HepG2 (cell line): ENCODE results near the gene ZACN. TPM values are rescaled to one million over a fixed set of nuclear protein-coding genes. Genes with fewer than 3 reads are reported as not detected.
A peak's percentile ranks its signal among the peaks of the same experiment; 100 is the strongest.

Experiments
- FIP1L1 ChIP-seq: fragments of 200-400 bp; formaldehyde crosslinking; IDR thresholded peaks from 2 replicates; pipeline ENCODE4 v1.6.1; 2018; ENCODE audit warnings: low read depth, mild to moderate bottlenecking, low read length, moderate library complexity, borderline replicate concordance; ENCODE audit not compliant: insufficient read depth
- GLI4 ChIP-seq: sonication (generic); formaldehyde crosslinking; IDR thresholded peaks from 2 replicates; pipeline ENCODE4 v1.5.1; 2020; ENCODE audit warnings: missing genetic modification reagents, mild to moderate bottlenecking, moderate library complexity, borderline replicate concordance
- HCFC1 ChIP-seq: fragments of 150-350 bp; IDR thresholded peaks from 2 replicates; pipeline ENCODE4 v1.6.1; 2014; ENCODE audit warnings: low read depth, low read length
- HDAC2 ChIP-seq: sonication (generic); formaldehyde crosslinking; IDR thresholded peaks from 2 replicates; pipeline ENCODE4 v1.4.0; 2020; ENCODE audit warnings: missing genetic modification reagents
- HOXA9 ChIP-seq: sonication (generic); formaldehyde crosslinking; IDR thresholded peaks from 2 replicates; pipeline ENCODE4 v1.8.1; 2022; ENCODE audit warnings: missing genetic modification reagents, mild to moderate bottlenecking, moderate library complexity, borderline replicate concordance
- KMT2B ChIP-seq: IDR thresholded peaks from 2 replicates; pipeline ENCODE4 v1.6.1; 2016; ENCODE audit warnings: missing genetic modification reagents, missing compliant biosample characterization
- MEF2D ChIP-seq: sonication (generic); formaldehyde crosslinking; IDR thresholded peaks from 2 replicates; pipeline ENCODE4 v1.5.1; 2020; ENCODE audit warnings: mild to moderate bottlenecking, missing genetic modification reagents
- MIXL1 ChIP-seq: IDR thresholded peaks from 2 replicates; pipeline ENCODE4 v1.6.1; 2016
- MZF1 ChIP-seq: sonication (generic); formaldehyde crosslinking; IDR thresholded peaks from 2 replicates; pipeline ENCODE4 v1.8.1; 2023; ENCODE audit warnings: mild to moderate bottlenecking, missing genetic modification reagents, borderline replicate concordance
- RERE ChIP-seq: IDR thresholded peaks from 2 replicates; pipeline ENCODE4 v1.6.1; 2016; ENCODE audit warnings: low read depth, missing genetic modification reagents, missing compliant biosample characterization
- TBP ChIP-seq: sonication (generic); formaldehyde crosslinking; IDR thresholded peaks from 2 replicates; pipeline ENCODE4 v1.5.0; 2020; ENCODE audit warnings: missing genetic modification reagents
- ZBTB26 ChIP-seq: IDR thresholded peaks from 2 replicates; pipeline ENCODE4 v1.6.1; 2016; ENCODE audit warnings: missing compliant biosample characterization, missing genetic modification reagents, borderline replicate concordance
- ZFP1 ChIP-seq: IDR thresholded peaks from 2 replicates; pipeline ENCODE4 v1.6.1; 2016
- ZNF225 ChIP-seq: sonication (generic); formaldehyde crosslinking; IDR thresholded peaks from 2 replicates; pipeline ENCODE4 v1.4.0; 2020; ENCODE audit warnings: mild to moderate bottlenecking, missing genetic modification reagents
- ZNF24 ChIP-seq: fragments of 450-650 bp; IDR thresholded peaks from 2 replicates; pipeline ENCODE4 v1.6.1; 2017; ENCODE audit warnings: antibody characterized with exemption, mild to moderate bottlenecking
- ZNF503 ChIP-seq: sonication (generic); formaldehyde crosslinking; IDR thresholded peaks from 2 replicates; pipeline ENCODE4 v1.4.0; 2020; ENCODE audit warnings: missing genetic modification reagents
- ZNF557 ChIP-seq: sonication (generic); formaldehyde crosslinking; IDR thresholded peaks from 2 replicates; pipeline ENCODE4 v1.4.0; 2020; ENCODE audit warnings: missing genetic modification reagents
- ZNF709 ChIP-seq: sonication (generic); formaldehyde crosslinking; IDR thresholded peaks from 2 replicates; pipeline ENCODE4 v1.5.0; 2020; ENCODE audit warnings: mild to moderate bottlenecking, missing genetic modification reagents
- polyA plus RNA-seq, 8 experiments: library from polyadenylated mRNA; depleted of rRNA in 3 of 8; stranded (reverse) in 7 of 8; unstranded in 1 of 8; fragments of >200 nt; fragmentation: Illumina TruSeq in 4 of 8; extraction: Trizol in 4 of 8; gene quantifications; 2 replicates each; pipeline versions ENCODE4 v1.2.1 to v1.2.3, GENCODE V29; 2011 to 2016; ENCODE audit warnings: low read depth in 4 of 8, missing spikeins in 1 of 8, mixed read lengths in 1 of 8; ENCODE audit not compliant: insufficient read depth in 1 of 8
- total RNA-seq, 5 experiments: library from RNA; depleted of rRNA; stranded (reverse); fragments of >200 nt; fragmentation: Illumina TruSeq; extraction: Trizol; gene quantifications; 2 replicates each; pipeline ENCODE4 v1.2.3, GENCODE V29; 2016; ENCODE audit warnings: low read depth in 1 of 5

The ZACN gene
- total and polyA plus RNA-seq, 2 of the 13 experiments (the other 11 are each of a cell fraction or from before 2014, with no cell fraction given): 0.11 to 0.15 TPM

- TF ChIP-seq MEF2D (CRISPR knock-in tag): peak; percentile 75; the same call in 1 of the 2 replicates
- TF ChIP-seq ZNF225 (CRISPR knock-in tag): no peak; the same call in 1 of the 2 replicates
- peak; percentile 42; the same call in 1 of the 2 replicates for TF ChIP-seq MIXL1 (CRISPR knock-in tag)
- TF ChIP-seq GLI4: peak; percentile 88; the same call in 1 of the 2 replicates
- TF ChIP-seq ZNF24: no peak
- no peak for TF ChIP-seq TBP (CRISPR knock-in tag)
- TF ChIP-seq ZNF709 (CRISPR knock-in tag): peak; percentile 55; the same call in 1 of the 2 replicates
- TF ChIP-seq HCFC1: no peak
- TF ChIP-seq ZBTB26 (CRISPR knock-in tag): no peak; the same call in none of the 2 replicates
- no peak for TF ChIP-seq KMT2B (CRISPR knock-in tag)
- no peak for TF ChIP-seq ZNF557 (CRISPR knock-in tag)
- no peak for TF ChIP-seq HDAC2
- TF ChIP-seq HOXA9 (CRISPR knock-in tag): no peak
- no peak for TF ChIP-seq ZNF503
- no peak for TF ChIP-seq RERE
- TF ChIP-seq MZF1: no peak; the same call in 1 of the 2 replicates
- peak; percentile 44; the same call in 1 of the 2 replicates for TF ChIP-seq FIP1L1
- TF ChIP-seq ZFP1 (CRISPR knock-in tag): no peak
Observed at GRCh38 chr17:76103274-76104139, 24.5 kb downstream of the ZACN start, which contains the start of gene EXOC7 (continued).
